OCI-LY3 (cell line): ENCODE results near the gene SPECC1L.
A peak's percentile ranks its signal among the peaks of the same experiment; 100 is the strongest.

ENCODE experiments used
- H2AFZ ChIP-seq: fragments of 200-600, 300-600 bp; shearing (Covaris generic); 2 replicates; pipeline ENCODE4 v1.6.0; 2014; ENCODE audit warnings: antibody characterized with exemption, low read depth, low read length
- H3K27ac ChIP-seq: fragments of 200-600, 300-600 bp; sonication (generic); 2 replicates; pipeline ENCODE4 v1.5.1; 2014; ENCODE audit warnings: mild to moderate bottlenecking, low read length, moderate library complexity, mixed read lengths
- H3K27me3 ChIP-seq: fragments of 200-600, 300-600 bp; sonication (generic); 2 replicates; pipeline ENCODE4 v1.6.1; 2014; ENCODE audit warnings: low read depth, low read length, mixed read lengths
- H3K36me3 ChIP-seq: fragments of 200-600, 300-600 bp; sonication (generic); replicated peaks from 2 replicates; pipeline ENCODE3; 2014; ENCODE audit warnings: low read depth, low read length, mixed read lengths
- H3K4me1 ChIP-seq: fragments of 300-600, 200-600 bp; sonication (generic); 2 replicates; pipeline ENCODE4 v1.6.1; 2014; ENCODE audit warnings: low read length, mixed read lengths
- H3K4me2 ChIP-seq: fragments of 200-600, 300-600 bp; sonication (generic); 2 replicates; pipeline ENCODE4 v1.6.1; 2014; ENCODE audit warnings: low read length, mixed read lengths
- H3K4me3 ChIP-seq: fragments of 300-600, 200-600 bp; sonication (generic); 2 replicates; pipeline ENCODE4 v1.5.1; 2014; ENCODE audit warnings: antibody characterized with exemption, mild to moderate bottlenecking, low read length, moderate library complexity
- H3K79me2 ChIP-seq: fragments of 300-600, 200-600 bp; shearing (Covaris generic); 2 replicates; pipeline ENCODE4 v1.6.1; 2014; ENCODE audit warnings: mild to moderate bottlenecking, low read length, mixed read lengths
- H3K9ac ChIP-seq: fragments of 300-600, 200-600 bp; shearing (Covaris generic); 2 replicates; pipeline ENCODE4 v1.6.0; 2014; ENCODE audit warnings: mild to moderate bottlenecking, low read length, moderate library complexity
- H3K9me3 ChIP-seq: fragments of 200-600, 300-600 bp; shearing (Covaris generic); 2 replicates; pipeline ENCODE4 v1.6.1; 2014; ENCODE audit warnings: low read length, mixed read lengths; ENCODE audit not compliant: insufficient read depth
- H4K20me1 ChIP-seq: fragments of 200-600, 300-600 bp; sonication (generic); 2 replicates; pipeline ENCODE4 v1.6.1; 2016; ENCODE audit warnings: low read length, mixed read lengths; ENCODE audit not compliant: insufficient read depth
- EZH2phosphoT487 ChIP-seq: fragments of 200-600 bp; shearing (Covaris generic); IDR thresholded peaks from 2 replicates; pipeline ENCODE4 v1.6.1; 2018; ENCODE audit warnings: antibody characterized with exemption, mixed run types, low read depth
- TF ChIP-seq, protein P1 (sequence below): fragments of 200-600, 300-600 bp; sonication (generic); IDR thresholded peaks from 2 replicates; pipeline ENCODE4 v1.5.1; 2014; ENCODE audit warnings: antibody characterized with exemption, low read length, low read depth

Gene SPECC1L

DNA sequence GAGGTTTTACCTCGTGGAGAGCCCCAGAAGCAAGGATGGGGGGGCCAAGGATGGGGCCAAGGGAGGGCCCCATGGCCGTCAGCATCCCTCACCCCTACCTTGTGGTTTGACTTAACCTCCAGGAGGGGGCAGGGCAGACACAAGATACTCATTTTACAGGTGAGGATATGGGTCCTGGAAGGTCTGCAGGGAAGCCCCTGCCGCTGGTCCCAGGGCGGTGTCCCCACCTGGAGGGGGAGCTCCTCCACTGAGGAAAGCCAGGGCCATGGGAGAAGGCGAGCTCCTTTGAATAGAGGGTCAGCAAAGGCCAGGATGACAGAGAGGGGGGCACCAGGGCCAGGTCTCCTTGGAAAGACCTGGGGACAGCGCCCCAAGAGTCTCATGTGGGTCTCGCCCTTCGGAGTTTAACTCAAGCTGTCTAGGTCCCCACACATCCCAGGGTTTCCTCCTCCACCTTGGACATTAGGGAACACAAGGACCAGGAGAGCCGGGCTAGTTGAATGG, 150.8 kb downstream of the SPECC1L start:
- H3K4me1 ChIP-seq = peaks cover 21% of the 10 kb centered on the region
- no peak overlapping the region for H3K27ac ChIP-seq
- H3K4me2 ChIP-seq = no peak overlapping the region
- peaks cover 4% of the 10 kb centered on the region for H3K36me3 ChIP-seq
- TF ChIP-seq EZH2phosphoT487 = no peak
- TF ChIP-seq, protein P1, sequence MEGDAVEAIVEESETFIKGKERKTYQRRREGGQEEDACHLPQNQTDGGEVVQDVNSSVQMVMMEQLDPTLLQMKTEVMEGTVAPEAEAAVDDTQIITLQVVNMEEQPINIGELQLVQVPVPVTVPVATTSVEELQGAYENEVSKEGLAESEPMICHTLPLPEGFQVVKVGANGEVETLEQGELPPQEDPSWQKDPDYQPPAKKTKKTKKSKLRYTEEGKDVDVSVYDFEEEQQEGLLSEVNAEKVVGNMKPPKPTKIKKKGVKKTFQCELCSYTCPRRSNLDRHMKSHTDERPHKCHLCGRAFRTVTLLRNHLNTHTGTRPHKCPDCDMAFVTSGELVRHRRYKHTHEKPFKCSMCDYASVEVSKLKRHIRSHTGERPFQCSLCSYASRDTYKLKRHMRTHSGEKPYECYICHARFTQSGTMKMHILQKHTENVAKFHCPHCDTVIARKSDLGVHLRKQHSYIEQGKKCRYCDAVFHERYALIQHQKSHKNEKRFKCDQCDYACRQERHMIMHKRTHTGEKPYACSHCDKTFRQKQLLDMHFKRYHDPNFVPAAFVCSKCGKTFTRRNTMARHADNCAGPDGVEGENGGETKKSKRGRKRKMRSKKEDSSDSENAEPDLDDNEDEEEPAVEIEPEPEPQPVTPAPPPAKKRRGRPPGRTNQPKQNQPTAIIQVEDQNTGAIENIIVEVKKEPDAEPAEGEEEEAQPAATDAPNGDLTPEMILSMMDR = peak; percentile 92
- no peak overlapping the region for H2AFZ ChIP-seq
- H3K9me3 ChIP-seq = no peaks in the 10 kb centered on the region
- no peak overlapping the region for H3K9ac ChIP-seq
- peaks cover 3% of the 10 kb centered on the region; the same call in 1 of the 2 replicates for H4K20me1 ChIP-seq
- H3K79me2 ChIP-seq = no peaks in the 10 kb centered on the region
- H3K27me3 ChIP-seq = peaks cover 20% of the 10 kb centered on the region
- H3K4me3 ChIP-seq = no peak overlapping the region

DNA sequence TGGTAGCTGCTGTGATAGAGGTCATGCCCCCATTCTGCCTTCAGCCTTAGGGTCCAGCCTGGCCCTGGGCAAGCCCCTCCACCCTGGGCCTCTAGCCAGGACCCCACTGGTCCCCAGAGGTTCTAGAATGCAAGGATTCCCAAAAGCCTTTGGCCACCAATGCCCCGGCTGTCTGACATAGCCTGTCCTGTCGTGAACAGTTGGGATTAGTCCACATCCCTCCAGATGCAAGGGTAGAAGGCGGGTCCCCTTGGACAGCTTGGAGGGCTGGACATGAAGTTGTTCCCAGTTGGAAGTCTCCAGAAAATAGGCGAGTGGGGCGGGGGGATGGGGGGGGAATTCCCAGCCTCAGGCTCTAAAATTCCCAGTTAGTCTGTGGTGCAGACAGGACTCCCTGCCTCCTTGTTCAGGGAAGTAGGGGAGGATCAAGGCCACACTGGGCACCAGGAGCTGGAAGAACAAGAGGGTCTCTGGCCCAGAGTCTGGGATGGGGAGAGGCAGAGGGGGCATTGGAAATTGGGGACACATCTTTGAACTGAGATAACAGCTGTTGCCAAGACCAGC, 151.6 kb downstream of the SPECC1L start:
- Histone ChIP-seq H3K27me3 (peaks cover 23% of the 10 kb centered on the region), H3K4me1 (peaks cover 28% of the 10 kb centered on the region), H3K9me3 (no peaks in the 10 kb centered on the region), H4K20me1 (peaks cover 3% of the 10 kb centered on the region; the same call in 1 of the 2 replicates), H3K79me2 (no peaks in the 10 kb centered on the region), H3K4me2 (no peak overlapping the region), H3K9ac (no peak overlapping the region), H3K27ac (no peak overlapping the region), H2AFZ (no peak overlapping the region), H3K4me3 (no peak overlapping the region), H3K36me3 (peaks cover 2% of the 10 kb centered on the region)
- TF ChIP-seq, protein P1 = no peak
- TF ChIP-seq EZH2phosphoT487 = no peak

DNA sequence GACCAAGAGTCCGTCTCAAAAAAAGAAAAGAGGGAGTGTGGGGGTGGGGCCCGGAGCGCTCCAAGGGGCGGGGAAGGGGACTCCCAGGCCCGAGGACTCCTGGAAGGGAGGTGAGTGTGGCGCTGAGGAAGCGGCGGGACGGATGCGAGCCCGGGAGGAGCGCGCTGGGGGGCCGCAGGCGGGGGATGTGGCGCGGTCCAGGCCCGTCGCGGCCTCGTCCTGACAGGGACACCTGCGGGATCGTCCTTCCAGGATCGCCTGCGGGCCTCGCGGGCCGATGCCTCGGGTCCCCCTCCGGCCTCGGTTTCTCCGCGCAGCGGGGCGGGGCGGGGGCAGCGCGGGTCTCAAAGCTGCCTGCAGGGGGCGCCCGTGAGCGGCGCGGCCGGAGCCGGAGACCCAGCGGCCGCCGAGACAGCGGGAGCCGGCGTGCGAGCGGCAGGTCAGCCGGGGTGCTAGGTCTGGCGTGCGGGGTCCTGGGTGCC, 152.9 kb downstream of the SPECC1L start:
- Histone ChIP-seq H3K4me1 (peaks cover 41% of the 10 kb centered on the region), H3K9ac (peak overlapping the region; percentile 67), H4K20me1 (peaks cover 3% of the 10 kb centered on the region; the same call in 1 of the 2 replicates), H3K79me2 (peaks cover under 1% of the 10 kb centered on the region; the same call in 1 of the 2 replicates), H3K27ac (no peak overlapping the region), H3K36me3 (no peaks in the 10 kb centered on the region), H3K9me3 (no peaks in the 10 kb centered on the region), H2AFZ (no peak overlapping the region; the same call in 1 of the 2 replicates), H3K27me3 (peaks cover 23% of the 10 kb centered on the region), H3K4me2 (peak overlapping the region; percentile 68), H3K4me3 (peak overlapping the region; percentile 80)
- TF ChIP-seq EZH2phosphoT487 = no peak
- TF ChIP-seq, protein P1 = peak; percentile 73

DNA sequence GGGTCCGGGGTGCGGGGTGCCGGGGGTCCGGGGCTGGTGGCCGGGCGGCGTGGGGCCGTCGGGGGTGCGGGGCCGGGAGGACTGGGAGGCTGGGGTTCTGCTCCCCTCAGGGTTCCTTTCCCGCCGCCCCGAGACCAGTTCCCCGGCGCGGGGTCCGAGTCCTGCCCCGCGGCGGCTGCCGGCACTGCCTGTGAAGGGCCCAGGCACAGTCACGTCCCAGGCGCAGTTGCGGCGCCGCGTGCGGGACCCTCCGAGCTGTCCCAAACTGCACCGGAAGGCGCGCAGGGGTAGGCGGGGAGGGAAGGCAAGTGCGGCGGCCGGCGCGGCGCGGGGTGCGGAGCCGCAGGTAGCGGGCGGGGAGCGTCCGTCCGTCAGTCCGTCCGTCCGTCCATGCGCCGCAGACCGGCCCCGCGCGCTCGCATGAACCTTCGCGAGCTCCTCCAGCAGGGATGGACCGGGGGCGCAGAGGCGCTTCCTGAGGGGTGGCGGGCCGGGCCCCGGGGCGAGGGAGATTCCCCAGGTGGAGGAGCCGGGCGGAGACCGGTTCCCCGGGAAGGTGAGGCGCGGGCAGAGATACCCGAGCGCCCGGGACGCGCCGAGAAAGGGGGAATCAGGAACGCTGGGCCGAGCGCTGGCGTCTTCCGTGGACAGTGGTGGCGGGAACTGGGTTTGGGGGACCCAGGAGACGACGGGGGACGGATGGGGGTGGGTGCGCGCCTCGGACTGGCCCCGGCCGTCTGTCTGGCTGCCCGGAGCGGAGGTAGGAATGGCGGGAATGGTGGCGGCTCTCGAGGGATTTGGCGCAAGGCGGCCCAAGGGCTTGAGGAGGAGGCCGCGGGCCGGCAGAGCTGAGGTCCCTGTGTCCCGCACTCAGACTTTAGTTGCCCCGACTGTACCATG, 153.6 kb downstream of the SPECC1L start:
- Histone ChIP-seq H3K4me1 (peaks cover 48% of the 10 kb centered on the region), H3K36me3 (no peaks in the 10 kb centered on the region), H3K27me3 (peaks cover 23% of the 10 kb centered on the region), H4K20me1 (peaks cover 3% of the 10 kb centered on the region; the same call in 1 of the 2 replicates), H3K9me3 (no peaks in the 10 kb centered on the region), H3K27ac (no peak overlapping the region), H3K9ac (peak overlapping the region; percentile 67), H2AFZ (peak overlapping the region; percentile 59; the same call in 1 of the 2 replicates), H3K4me3 (peak overlapping the region; percentile 80), H3K4me2 (peak overlapping the region; percentile 68), H3K79me2 (peaks cover 5% of the 10 kb centered on the region; the same call in 1 of the 2 replicates)
- TF ChIP-seq, protein P1 = no peak
- no peak for TF ChIP-seq EZH2phosphoT487
